HG03565 (cell line): ENCODE data around the gene DENND4A.
"Not testable (repeated sequence)": the region's sequence is repeated elsewhere in the genome, so short reads cannot be mapped to it uniquely, and the experiment has no call there.

Experiments
- ATAC-seq: cut with Tn5 transposase; IDR thresholded peaks from one replicate; pipeline ENCODE4 v1.9.1; 2021; ENCODE audit warnings: mild to moderate bottlenecking, moderate library complexity; ENCODE audit not compliant: unreplicated experiment

DENND4A gene

DNA sequence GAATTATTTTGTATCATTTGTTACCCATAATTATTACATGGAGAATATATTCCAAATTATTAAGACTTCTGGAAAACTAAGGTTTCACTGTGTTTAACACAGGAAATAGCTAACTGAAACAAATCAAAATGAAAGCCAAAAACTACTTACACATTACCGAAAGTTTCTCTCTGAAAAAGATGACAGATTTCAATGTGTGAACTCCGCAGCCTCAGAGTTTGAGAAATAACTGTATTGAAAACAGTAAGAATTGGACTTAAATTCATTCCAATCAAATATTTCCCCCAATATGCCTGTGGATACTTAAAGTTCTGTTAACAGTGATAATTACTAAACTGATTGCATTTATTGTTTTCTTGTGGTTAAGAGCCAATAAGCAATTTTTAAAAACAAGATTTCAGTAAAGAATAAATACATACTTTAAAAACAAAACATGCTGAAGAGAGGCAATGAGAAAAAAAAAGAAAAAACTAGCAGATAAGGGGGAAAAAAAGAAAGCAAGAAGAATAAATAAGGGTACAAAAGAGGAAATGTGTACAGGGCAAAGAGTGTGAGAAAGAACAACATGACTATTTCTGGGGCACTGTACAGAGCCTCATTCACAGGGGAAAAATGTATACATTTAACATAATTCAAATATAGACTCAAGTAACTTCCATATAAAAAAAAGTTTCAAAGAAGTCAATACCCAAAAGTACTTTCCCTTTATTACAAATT, 30.7 kb downstream of the DENND4A start:
- ATAC-seq: no peak

DNA sequence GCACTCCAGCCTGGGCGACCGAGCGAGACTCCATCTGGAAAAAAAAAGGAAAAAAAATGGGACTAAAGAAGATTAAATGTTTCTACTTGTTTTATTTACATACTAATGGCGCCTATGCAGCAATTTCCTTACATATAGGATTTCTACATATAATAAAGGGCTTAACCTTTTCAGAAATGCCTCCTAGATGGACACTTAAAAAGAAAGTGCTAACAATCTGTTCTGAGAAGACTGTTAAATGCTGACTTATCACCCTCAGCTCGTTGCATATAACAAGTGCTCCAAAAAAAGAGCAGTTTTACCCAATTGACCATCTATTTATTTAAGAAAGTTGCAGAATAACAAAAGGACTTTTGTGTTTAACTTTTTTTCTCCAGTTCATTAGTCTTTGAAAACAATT, 32.7 kb downstream of the DENND4A start:
- ATAC-seq: no peak

DNA sequence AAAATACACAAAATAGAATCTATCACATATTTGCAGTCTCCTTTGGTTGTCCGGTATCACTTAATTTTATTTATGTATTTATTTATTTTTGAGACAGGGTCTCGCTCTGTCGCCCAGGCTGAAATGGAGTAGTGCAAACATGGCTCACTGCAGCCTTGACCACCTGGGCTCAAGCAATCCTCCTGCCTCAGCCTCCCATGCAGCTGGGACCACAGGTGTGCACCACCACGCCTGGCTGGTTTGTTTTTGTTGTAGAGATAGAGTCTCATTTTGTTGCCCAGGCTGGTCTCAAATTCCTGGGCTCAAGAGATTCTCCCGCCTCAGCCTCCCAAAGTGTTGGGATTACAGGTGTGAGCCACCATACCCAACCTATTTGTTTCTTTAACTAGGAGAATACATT, 33.9 kb downstream of the DENND4A start:
- no peak for ATAC-seq

DNA sequence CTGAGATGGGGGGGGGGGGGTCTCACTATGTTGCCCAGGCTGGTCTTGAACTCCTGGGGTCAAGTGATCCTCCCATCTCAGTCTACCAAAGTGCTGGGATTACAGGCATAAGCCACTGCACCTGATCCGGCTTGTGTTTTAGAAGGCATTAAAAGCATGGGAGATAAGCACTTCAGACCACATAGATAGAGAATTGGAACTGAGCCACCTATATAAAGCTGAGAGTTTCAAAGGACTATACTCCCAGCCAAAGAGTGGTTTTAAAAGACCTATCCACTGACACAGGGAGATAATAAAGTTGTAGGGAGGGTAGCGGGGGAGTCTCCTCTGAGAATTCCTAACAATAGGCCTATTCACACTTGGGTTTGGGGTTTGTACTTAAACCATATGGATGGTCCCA, 34.8 kb downstream of the DENND4A start:
- no peak for ATAC-seq

DNA sequence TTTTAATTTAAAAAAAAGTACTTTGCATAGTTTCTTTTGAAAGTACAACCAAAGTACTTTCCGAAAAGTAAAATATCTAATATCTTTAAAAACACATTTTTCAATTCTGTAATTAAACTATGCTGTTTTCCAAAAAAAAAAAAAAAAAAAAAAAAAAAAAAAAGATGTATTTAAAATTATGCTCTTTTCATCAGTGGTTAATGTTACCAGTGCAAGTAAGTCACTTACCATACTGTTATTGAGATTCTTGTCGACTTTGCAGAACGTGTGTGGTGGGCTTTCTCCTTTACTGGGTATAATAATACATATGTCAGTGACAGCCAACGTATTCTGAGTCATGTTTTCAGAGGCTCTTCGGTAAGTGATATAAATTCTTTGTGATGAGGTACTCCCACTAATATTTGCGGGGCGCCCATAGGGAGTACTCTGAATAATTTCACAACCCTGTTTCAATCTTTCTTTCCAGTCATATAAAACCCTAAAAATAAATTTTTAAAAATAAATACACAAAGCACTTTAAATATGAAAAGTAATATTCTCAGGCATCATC, 39.9 kb downstream of the DENND4A start:
- no peak for ATAC-seq

DNA sequence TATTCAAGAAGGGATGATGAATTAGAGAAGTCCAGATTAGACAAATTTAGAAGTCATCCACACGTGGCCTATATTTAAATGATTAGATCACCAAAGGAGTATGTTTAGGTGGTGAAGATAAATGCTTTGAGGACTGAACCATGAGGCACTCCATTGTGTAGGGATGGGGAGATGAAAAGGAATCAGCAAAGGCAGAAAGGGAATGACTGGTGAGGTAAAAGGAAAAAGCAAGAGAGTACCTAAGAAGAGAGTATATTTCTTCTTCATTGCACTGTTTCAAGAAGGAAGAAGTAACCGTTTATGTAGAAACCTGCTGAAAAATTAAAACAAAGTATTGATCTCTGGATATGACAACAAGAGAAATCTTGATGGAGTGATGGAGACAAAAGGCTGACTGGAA, 40.7 kb downstream of the DENND4A start:
- no peak for ATAC-seq

DNA sequence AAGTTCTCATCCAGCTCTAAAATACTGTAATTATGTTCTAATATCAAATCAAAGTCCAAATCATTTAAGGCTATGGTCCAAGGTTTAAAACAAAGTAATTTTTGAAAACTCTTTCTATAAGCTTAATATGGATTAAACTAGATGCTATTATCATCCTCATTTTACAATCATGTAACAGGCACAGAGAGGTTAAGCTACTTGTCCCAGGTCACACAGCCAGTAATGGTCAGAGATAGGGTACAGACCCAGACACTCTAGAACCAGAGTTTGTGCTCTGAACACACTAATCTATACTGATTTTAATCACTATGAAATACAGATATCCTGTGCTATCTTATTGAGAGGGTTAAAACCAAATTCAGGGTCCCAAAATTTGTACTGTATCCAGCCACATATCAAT, 44.8 kb downstream of the DENND4A start:
- no peak for ATAC-seq

DNA sequence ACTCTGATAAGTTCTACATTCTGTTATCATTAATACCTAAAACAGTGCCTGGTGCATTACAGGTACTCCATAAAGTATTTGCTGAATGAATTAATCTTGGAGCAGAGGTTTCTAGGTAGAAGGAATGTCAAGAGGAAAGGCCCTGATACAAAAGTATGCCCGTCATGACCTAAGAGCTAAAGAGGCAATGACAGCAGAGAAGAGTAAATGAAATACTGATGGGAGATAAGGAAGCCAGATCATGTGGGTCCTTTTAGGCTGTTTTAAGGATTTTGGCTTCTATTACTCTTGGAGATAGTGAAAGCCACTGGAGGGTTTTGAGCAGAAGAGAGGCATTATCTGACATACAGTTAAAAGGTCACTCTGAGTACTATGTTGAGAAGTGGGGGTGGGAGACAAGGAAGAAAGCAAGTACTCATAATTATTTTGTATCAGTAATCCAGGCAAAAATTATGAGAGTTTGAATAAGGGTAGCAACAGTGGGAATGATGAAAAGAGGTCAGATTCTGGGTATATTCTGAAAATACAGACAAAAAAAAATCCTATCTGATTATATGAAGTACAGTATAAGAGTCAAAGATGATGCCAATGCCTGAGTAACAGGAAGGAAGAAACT, 48.3 kb downstream of the DENND4A start:
- no peak for ATAC-seq

DNA sequence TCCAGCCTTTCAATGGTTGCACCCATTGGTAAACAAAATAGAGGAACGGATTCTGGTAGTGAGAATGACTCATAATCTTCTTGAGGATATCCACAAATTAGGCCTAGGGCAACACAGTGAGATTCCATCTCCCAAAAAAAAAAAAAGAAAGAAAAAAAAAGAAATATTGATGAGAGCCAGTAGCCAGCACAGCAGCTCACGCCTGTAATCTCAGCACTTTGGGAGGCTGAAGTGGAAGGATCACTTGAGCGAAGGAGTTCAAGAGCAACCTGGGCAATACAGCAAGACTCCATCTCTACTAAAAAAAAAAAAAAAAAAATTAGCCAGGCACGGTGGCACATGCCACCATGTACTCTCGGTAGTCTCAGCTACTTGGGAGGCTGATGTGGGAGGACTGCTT, 51.9 kb downstream of the DENND4A start:
- no peak for ATAC-seq

DNA sequence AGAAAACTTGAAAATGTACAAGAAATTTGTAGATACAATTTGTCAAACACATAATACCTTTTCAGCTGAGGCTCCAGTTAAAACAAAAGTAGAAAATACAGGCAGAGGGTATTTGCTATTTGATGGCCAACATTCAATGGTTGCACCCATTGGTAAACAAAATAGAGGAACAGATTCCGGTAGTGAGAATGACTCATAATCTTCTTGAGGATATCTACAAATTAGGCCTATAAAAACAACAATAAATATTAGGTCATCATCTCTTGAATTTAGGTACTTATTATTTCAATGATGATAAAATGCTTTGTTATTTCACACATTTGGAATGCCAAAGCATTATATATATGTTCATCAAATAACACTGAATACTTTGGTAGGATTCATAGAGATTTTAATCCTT, 53.4 kb downstream of the DENND4A start:
- ATAC-seq: no peak

DNA sequence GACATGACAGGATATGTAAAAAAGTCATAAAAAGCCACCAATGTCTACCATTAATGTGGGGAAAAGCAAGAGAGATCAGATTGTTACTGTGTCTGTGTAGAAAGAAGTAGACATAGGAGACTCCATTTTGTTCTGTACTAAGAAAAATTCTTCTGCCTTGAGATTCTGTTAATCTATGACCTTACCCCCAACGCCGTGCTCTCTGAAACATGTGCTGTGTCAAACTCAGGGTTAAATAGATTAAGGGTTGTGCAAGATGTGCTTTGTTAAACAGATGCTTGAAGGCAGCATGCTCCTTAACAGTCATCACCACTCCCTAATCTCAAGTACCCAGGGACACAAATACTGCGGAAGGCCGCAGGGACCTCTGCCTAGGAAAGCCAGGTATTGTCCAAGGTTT, 58.5 kb downstream of the DENND4A start:
- ATAC-seq: not testable (repeated sequence)

DNA sequence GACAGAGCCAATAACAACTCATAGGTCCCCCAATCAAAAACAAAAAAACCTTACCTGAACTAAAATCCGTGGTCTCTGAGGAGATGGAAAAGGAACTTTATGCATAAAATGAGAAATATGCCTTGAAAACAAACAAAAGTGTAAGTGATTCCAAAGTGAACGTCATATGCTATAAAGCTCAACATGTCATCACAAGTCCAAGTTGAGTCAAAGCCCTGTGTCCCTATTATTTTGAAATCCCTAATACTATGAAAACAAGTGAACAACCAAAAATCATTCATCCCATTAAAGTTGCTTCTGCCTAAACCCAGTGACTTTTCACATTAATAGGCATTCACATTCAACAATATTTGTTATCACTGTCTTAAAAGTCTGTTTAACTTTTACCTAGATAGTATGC, 59.4 kb downstream of the DENND4A start:
- ATAC-seq: no peak

DNA sequence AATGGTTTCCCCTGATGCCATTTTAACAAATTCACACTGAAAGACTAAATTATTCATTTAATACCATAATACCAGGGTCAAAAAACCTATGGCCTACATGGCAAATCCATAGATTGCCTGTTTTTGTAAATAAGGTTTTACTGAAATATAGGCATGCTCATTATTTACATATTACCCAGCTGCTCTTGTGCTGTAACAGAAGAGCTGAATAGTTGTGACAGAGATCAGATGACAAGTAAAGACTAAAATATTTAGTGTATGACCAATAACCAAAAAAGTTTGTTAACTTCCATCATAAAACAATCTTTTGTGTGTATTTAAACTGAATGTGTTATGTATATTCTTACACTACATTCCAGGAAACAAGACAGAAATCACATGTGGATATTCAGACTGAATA, 60.2 kb downstream of the DENND4A start:
- ATAC-seq: no peak

DNA sequence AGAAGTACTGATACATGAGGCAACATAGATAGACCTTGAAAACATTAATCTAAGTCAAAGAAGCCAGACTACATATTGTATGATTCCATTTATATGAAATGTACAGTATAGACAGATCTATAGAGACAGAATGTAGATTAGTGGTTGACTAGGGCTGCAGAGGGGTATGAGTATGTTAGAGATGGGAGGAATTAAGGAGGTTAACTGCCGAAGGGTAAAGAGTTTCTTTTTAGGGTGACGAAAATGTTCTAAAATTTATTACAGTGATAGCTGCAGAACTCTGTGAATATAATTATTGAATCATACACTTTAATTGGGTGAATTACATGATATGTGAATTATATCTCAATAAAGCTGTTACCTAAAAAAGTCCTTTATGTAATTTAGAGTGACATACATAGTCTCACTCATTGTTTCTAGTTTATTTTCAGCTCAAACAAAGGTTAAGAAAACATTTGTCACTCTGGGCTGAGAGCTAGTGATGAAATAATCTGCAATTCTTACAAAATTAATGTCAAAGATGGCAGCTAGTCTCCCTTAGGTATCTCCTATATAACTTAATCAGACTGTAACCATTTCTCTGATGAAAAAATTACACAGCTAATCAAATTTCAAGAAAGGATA, 61.4 kb downstream of the DENND4A start:
- ATAC-seq: no peak

DNA sequence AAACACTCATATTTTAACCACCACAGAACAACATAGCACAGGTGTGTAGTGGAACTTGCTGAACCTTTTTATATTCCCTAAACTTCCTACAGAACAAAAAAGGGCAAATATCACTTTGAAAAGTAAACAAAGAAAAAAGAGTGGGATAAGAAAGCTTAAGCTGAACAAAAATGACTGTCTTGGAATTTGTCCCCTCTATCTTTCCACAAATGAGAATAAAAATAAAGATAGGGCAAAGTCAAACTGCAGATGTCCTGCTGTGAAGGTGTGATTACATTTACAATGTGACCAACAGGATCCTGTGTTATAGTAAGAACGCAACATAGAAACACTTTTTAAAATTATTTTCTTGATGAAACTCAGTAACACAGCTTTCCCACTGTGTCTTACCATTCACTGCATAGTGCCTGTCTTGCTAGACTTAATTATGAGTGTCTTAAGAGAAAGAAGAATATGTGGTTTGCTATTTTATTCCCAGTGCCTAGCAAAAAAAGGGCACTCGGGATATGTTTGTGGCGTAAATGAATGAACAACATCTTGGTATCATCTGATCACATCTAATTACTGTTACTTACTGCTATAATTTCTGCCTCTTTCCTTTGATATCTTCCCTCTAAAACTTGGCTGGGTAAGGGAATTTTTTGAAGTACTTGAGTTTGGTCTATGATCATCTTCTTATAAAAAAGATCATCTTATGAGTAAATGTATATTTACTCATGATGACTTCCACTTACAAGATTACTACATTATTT, 67.5 kb downstream of the DENND4A start:
- no peak for ATAC-seq

DNA sequence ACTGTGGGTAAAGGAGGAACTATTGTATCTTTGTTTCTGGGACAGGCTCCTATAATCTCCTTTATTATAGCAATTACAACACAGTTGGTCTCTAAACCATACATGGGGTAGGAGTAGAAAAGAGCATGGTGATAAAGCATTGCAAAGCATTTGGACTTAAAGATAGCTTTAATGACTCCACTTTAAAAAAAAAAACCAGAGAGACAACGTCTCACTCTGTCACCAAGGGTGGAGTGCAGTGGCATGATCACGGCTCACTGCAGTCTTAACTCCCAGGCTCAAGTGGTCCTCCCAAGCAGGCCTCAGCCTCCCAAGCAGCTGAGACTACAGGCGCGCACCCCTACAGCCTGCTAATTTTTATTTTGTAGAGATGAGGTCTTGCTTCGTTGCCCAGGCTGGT, 68.2 kb downstream of the DENND4A start:
- ATAC-seq: no peak

DNA sequence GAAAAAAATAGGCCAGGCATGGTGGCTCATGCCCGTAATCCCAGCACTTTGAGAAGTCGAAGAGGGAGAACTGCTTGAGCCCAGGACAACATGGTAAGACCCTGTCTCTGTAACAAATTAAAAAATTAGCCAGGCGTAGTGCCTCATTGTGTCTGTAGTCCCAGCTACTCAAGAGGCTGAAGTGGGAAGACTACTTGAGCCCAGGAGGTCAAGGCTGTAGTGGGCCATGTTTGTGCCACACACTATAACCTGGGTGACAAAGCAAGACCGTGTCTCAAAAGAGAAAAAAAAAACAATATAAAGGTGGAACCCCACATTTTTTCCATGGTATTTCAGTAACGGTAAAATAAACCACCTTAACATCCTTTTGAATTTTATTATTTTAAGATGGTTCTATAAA, 69.9 kb downstream of the DENND4A start:
- ATAC-seq: no peak

DNA sequence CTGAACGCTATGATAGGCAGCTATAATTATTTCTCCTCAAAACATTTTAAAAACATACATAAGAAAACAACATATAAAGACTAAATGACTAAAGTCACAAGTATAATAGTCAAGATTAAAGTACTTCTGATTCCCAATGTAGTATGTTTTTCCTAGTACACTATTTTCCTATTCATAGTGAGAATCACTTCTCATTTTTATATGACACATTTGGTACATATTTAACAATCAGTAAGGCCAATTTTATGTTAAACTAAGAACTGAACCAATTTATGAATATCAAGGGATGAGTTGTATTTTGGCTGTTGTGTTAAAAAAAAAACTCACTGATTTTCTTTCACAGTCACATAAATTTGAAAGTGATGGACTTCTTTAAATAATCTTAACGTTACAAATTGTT, 79.7 kb downstream of the DENND4A start:
- no peak for ATAC-seq

DNA sequence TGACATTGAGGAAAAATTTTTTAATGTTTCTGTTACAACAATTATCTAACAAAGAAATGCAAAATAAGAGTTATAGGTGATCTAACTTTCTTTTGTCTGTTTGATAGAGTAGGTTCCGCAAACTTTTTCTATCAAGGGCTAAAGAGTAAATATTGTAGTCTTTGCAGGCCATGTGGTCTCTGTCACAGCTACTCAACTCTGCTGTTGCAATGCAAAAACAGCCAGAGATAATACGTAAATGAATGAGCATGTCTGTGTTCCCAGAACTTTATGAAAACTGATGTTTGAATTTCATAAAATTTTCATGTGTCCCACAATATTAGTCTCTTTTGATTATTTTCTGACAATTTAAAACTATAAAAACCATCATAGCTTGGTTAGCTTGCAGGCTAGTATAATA, 97.0 kb downstream of the DENND4A start:
- no peak for ATAC-seq

DNA sequence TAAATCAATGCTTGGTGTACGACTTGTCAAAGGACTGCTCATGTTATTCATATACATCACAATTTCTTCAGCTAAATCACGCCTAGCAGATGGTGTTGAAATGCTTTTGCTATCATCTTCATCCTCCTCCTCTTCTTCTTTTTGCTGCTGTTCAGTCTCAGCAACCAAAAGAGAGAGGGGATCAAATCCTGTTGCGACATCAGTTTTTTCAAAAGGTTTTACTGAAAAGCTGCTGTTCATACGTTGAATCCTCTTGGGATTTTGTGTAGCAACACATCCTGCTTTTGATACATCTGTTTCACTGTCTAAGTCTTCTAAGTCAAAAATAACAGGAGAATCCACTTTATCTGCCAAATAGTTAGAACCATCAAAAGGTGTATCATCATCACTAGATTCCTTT, 101.3 kb downstream of the DENND4A start:
- no peak for ATAC-seq

DNA sequence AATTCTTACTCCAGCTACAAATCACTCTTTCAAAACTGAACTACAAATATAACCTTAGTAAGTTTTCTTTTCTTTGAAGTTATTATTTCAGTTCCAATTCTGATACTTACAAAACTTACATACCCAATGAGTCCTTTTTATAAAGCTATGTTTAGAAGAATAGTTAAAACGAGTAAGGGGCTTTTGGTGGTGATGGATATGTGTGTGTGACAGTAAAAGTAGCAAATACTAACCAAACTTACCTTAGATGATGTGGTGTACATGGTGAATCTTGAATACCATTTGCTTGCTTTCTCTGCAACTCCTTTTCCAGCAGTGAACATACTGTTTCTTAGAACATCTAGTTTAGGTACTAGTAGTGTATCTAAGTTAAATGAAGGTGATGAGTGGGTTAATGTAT, 101.9 kb downstream of the DENND4A start:
- ATAC-seq: no peak

DNA sequence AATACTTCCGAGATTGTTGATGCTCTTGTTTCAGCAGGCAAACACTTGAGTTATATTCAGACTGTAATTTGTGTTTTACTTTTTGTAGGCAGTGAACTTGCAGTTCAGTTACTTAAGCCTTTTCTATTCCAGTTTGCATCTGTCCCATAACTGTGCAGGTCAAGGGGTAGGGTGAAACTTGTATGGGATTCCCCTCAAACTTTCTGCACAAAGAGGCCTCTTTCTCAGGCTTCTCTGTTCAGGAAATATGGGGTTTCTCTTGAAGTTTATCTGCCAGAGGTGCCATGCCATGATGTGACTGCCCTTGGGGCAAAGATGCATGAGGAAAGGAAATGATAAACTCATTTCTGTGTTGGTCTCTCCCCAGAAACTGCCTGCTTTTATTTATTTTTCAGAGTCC, 103.6 kb downstream of the DENND4A start:
- ATAC-seq: no peak
